IMR-90 (cell line): ENCODE measurements around the gene TPM4. TPM values are rescaled to one million over a fixed set of nuclear protein-coding genes. Genes with fewer than 3 reads are reported as not detected.

Experiments
- ATAC-seq: fragments of 200-7000 bp; cut with Tn5 transposase; 2 replicates; pipeline ENCODE4 v1.9.1; 2020; ENCODE audit warnings: low read depth, mild to moderate bottlenecking, moderate library complexity
- BruUV-seq: library from RNA; stranded (reverse); fragments of 400-500 nt; replicated peaks from 2 replicates; lab custom pipeline; 2021; lab: Mats Ljungman, UMichigan
- CTCF ChIA-PET: fragments of 300-600 bp; formaldehyde crosslinking; extraction: SDS; loops from one replicate; lab custom pipeline; 2021; ENCODE audit warnings: antibody characterized with exemption; lab: Yijun Ruan, JAX
- POLR2A ChIA-PET: fragments of 300-600 bp; sonication (Branson Sonifier 250); formaldehyde crosslinking; loops from one replicate; lab custom pipeline; 2022; ENCODE audit warnings: antibody characterized with exemption; ENCODE audit not compliant: unreplicated experiment; lab: Charles Lee
- DNase-seq: peaks from one replicate; pipeline ENCODE4 v3.0.0; 2013
- H2AFZ ChIP-seq: replicated peaks from 2 replicates; pipeline ENCODE3; 2013; ENCODE audit warnings: low read length, mild to moderate bottlenecking; ENCODE audit not compliant: poor library complexity
- H2AK5ac ChIP-seq: 2 replicates; pipeline ENCODE4 v1.6.1; 2013; ENCODE audit warnings: low read depth, low read length, inconsistent platforms
- H2AK9ac ChIP-seq: replicated peaks from 2 replicates; pipeline ENCODE3; 2013; ENCODE audit warnings: mild to moderate bottlenecking, low read depth, low read length, moderate library complexity; ENCODE audit not compliant: poor library complexity
- H2BK120ac ChIP-seq: 2 replicates; pipeline ENCODE4 v1.6.1; 2013; ENCODE audit warnings: low read depth, low read length, inconsistent platforms
- H2BK15ac ChIP-seq: 3 replicates; pipeline ENCODE4 v1.6.1; 2013; ENCODE audit warnings: low read depth, low read length, inconsistent platforms
- H2BK20ac ChIP-seq: 2 replicates; pipeline ENCODE4 v1.6.1; 2013; ENCODE audit warnings: low read depth, mild to moderate bottlenecking, inconsistent platforms, low read length, moderate library complexity
- H2BK5ac ChIP-seq: 2 replicates; pipeline ENCODE4 v1.6.1; 2013; ENCODE audit warnings: mild to moderate bottlenecking, low read depth, low read length, inconsistent platforms; ENCODE audit not compliant: poor library complexity, severe bottlenecking
- H3K14ac ChIP-seq: replicated peaks from 2 replicates; pipeline ENCODE4 v1.6.1; 2013; ENCODE audit warnings: low read depth, low read length, inconsistent platforms
- H3K18ac ChIP-seq: 2 replicates; pipeline ENCODE4 v1.6.1; 2013; ENCODE audit warnings: low read depth, low read length, control low read depth
- H3K23ac ChIP-seq: 2 replicates; pipeline ENCODE4 v1.6.1; 2013; ENCODE audit warnings: low read depth, low read length, inconsistent platforms
- H3K27ac ChIP-seq: 2 replicates; pipeline ENCODE4 v1.5.1; 2013; ENCODE audit warnings: mild to moderate bottlenecking, control low read depth, low read length; ENCODE audit not compliant: insufficient read depth
- H3K27me3 ChIP-seq: 2 replicates; pipeline ENCODE4 v1.6.1; 2013; ENCODE audit warnings: low read length; ENCODE audit not compliant: control insufficient read depth, insufficient read depth
- H3K36me3 ChIP-seq: 2 replicates; pipeline ENCODE4 v1.6.1; 2013; ENCODE audit warnings: low read length, mixed read lengths; ENCODE audit not compliant: control insufficient read depth, insufficient read depth
- H3K4ac ChIP-seq: 2 replicates; pipeline ENCODE4 v1.6.1; 2013; ENCODE audit warnings: low read depth, low read length, inconsistent platforms
- H3K4me1 ChIP-seq: 2 replicates; pipeline ENCODE4 v1.6.1; 2013; ENCODE audit warnings: low read length, mixed read lengths; ENCODE audit not compliant: control insufficient read depth, insufficient read depth
- H3K4me2 ChIP-seq: 2 replicates; pipeline ENCODE4 v1.6.1; 2013; ENCODE audit warnings: low read depth, mild to moderate bottlenecking, control low read depth, low read length, moderate library complexity
- H3K4me3 ChIP-seq: 2 replicates; pipeline ENCODE4 v1.5.1; 2013; ENCODE audit warnings: low read depth, mild to moderate bottlenecking, control low read depth, low read length, moderate library complexity; ENCODE audit not compliant: insufficient read depth
- H3K56ac ChIP-seq: 2 replicates; pipeline ENCODE4 v1.6.1; 2013; ENCODE audit warnings: low read length, inconsistent platforms; ENCODE audit not compliant: insufficient read depth; ENCODE audit errors: extremely low read depth
- H3K79me1 ChIP-seq, 2 experiments: 2 replicates each; pipeline ENCODE4 v1.6.1; 2013; ENCODE audit warnings: low read length in 2 of 2, inconsistent platforms in 1 of 2, low read depth in 1 of 2
- H3K9ac ChIP-seq: 2 replicates; pipeline ENCODE4 v1.6.1; 2013; ENCODE audit warnings: low read depth, low read length, control low read depth
- H3K9me1 ChIP-seq: 2 replicates; pipeline ENCODE4 v1.6.1; 2013; ENCODE audit warnings: low read length, inconsistent platforms; ENCODE audit not compliant: insufficient read depth
- H3K9me3 ChIP-seq: 2 replicates; pipeline ENCODE4 v1.6.1; 2013; ENCODE audit warnings: low read length; ENCODE audit not compliant: control insufficient read depth, insufficient read depth
- H4K20me1 ChIP-seq: 2 replicates; pipeline ENCODE4 v1.6.1; 2013; ENCODE audit warnings: low read length, inconsistent platforms; ENCODE audit not compliant: insufficient read depth
- H4K5ac ChIP-seq: 2 replicates; pipeline ENCODE4 v1.6.1; 2013; ENCODE audit warnings: mild to moderate bottlenecking, low read depth, low read length, control low read depth
- H4K8ac ChIP-seq, 2 experiments: 2 replicates each; pipeline ENCODE4 v1.6.1; 2013; ENCODE audit warnings: low read depth in 2 of 2, low read length in 2 of 2, control low read depth in 1 of 2, inconsistent platforms in 1 of 2
- H4K91ac ChIP-seq: 2 replicates; pipeline ENCODE4 v1.6.1; 2013; ENCODE audit warnings: low read depth, low read length, inconsistent platforms; ENCODE audit not compliant: insufficient read depth
- BHLHE40 ChIP-seq: fragments of 150-350 bp; IDR thresholded peaks from 2 replicates; pipeline ENCODE4 v1.6.1; 2016; ENCODE audit warnings: mild to moderate bottlenecking, low read depth, low read length
- CTCF ChIP-seq: conservative IDR thresholded peaks from 2 replicates; pipeline ENCODE4 v1.5.1; 2012; ENCODE audit warnings: mild to moderate bottlenecking, low read depth, low read length, improper control_type of control experiment
- ELK1 ChIP-seq: fragments of 150-350 bp; IDR thresholded peaks from 2 replicates; pipeline ENCODE4 v1.6.1; 2016; ENCODE audit warnings: low read depth, mild to moderate bottlenecking, low read length, moderate library complexity, borderline replicate concordance
- FOS ChIP-seq: fragments of 150-350 bp; IDR thresholded peaks from 2 replicates; pipeline ENCODE4 v1.6.1; 2016; ENCODE audit warnings: low read depth, low read length
- MAFK ChIP-seq: IDR thresholded peaks from 2 replicates; pipeline ENCODE4 v1.6.1; 2012; ENCODE audit warnings: low read depth, low read length, improper control_type of control experiment
- MAZ ChIP-seq: IDR thresholded peaks from 2 replicates; pipeline ENCODE4 v1.6.1; 2012; ENCODE audit warnings: low read depth, mild to moderate bottlenecking, low read length, improper control_type of control experiment, moderate library complexity, borderline replicate concordance
- MXI1 ChIP-seq: IDR thresholded peaks from 2 replicates; pipeline ENCODE4 v1.6.1; 2012; ENCODE audit warnings: low read depth, mild to moderate bottlenecking, low read length, moderate library complexity, borderline replicate concordance
- RCOR1 ChIP-seq: IDR thresholded peaks from 2 replicates; pipeline ENCODE4 v1.6.1; 2012; ENCODE audit warnings: mild to moderate bottlenecking, low read length, improper control_type of control experiment; ENCODE audit not compliant: insufficient replicate concordance
- SMC3 ChIP-seq: fragments of 150-350 bp; IDR thresholded peaks from 2 replicates; pipeline ENCODE4 v1.6.1; 2016; ENCODE audit warnings: low read depth, mild to moderate bottlenecking, antibody characterized with exemption, low read length, moderate library complexity
- WGBS, 2 experiments: methylation state at CpG; one replicate each; pipeline versions ENCODE4 v1.1.5 to v1.1.7; 2013; ENCODE audit warnings: missing lambda C conversion rate in 2 of 2; ENCODE audit not compliant: insufficient read length in 1 of 2; ENCODE audit errors: extremely low coverage in 2 of 2; 5-methylcytosine and 5-hydroxymethylcytosine counted together
- dilution Hi-C: fragments of 300-500 bp; cut with HindIII; formaldehyde crosslinking; loops from one replicate; pipeline ENCODE4 v1.14.3; 2018; ENCODE audit warnings: low sequenced_read_pairs; ENCODE audit not compliant: unreplicated experiment
- in situ Hi-C: fragments of 300-500 bp; cut with MboI; formaldehyde crosslinking; loops from 3 replicates; pipeline ENCODE4 v1.14.3; 2019; ENCODE audit warnings: low sequenced_read_pairs, inconsistent platforms, mixed read lengths
- intact Hi-C: fragments of 100-400 bp; cut with micrococcal nuclease; formaldehyde crosslinking; loops from 2 replicates; pipeline ENCODE4 v1.10.0; 2022
- polyA plus RNA-seq, 3 experiments: library from polyadenylated mRNA; depleted of rRNA; stranded (reverse); fragments of >200 nt; gene quantifications; 2 replicates each; pipeline ENCODE4 v1.2.3, GENCODE V29; 2012; ENCODE audit warnings: low replicate concordance in 1 of 3
- total RNA-seq: library from RNA; depleted of rRNA; stranded (reverse); fragments of >200 nt; gene quantifications from 2 replicates; pipeline ENCODE4 v1.2.3, GENCODE V29; 2012

The TPM4 gene
- total and polyA plus RNA-seq, 2 of the 4 experiments (the other 2 are of a cell fraction), result 1,075 to 1,160 TPM

GRCh38 chr19:16060294-16060693, 16.0 kb upstream of the TPM4 start:
- Histone ChIP-seq H2BK120ac (no peak overlapping the region), H3K4me2 (no peak overlapping the region), H3K18ac (no peak overlapping the region), H3K36me3 (no peaks in the 10 kb centered on the region), H3K4ac (no peak overlapping the region), H3K14ac (no peak overlapping the region), H2AK9ac (no peak overlapping the region), H3K4me3 (no peak overlapping the region), H3K9ac (no peak overlapping the region), H4K20me1 (no peaks in the 10 kb centered on the region), H2BK20ac (no peak overlapping the region), H2BK5ac (no peak overlapping the region), H2AK5ac (no peak overlapping the region), H4K91ac (no peak overlapping the region), H3K9me3 (peaks cover 10% of the 10 kb centered on the region), H3K23ac (no peak overlapping the region), H3K27me3 (no peaks in the 10 kb centered on the region; the same call in 1 of the 2 replicates), H3K4me1 (peaks cover 8% of the 10 kb centered on the region; the same call in 1 of the 2 replicates), H2BK15ac (no peak overlapping the region), H4K5ac (no peak overlapping the region), H2AFZ (no peak overlapping the region), H3K27ac (no peak overlapping the region), H4K8ac (no peak overlapping the region), H3K9me1 (peaks cover 14% of the 10 kb centered on the region), H3K79me1 (peaks cover 0 to 10% of the 10 kb centered on the region in 2 experiments; a peak in 2 of 4 replicates), H3K56ac (no peak overlapping the region)
- no peak for TF ChIP-seq MAZ
- no peak for TF ChIP-seq BHLHE40
- no peak for TF ChIP-seq ELK1
- no peak for TF ChIP-seq CTCF
- no peak for TF ChIP-seq RCOR1
- no peak for TF ChIP-seq FOS
- TF ChIP-seq MXI1, result no peak
- no peak for TF ChIP-seq SMC3
- no peak for TF ChIP-seq MAFK
- ATAC-seq (no peak), DNase-seq (no peak)
- in situ Hi-C loops, result no loop called here
- WGBS, 2 experiments, result no CpG with 5 or more reads among the region's 2 CpGs
- ChIA-PET CTCF (no interaction called here), POLR2A (interaction anchor here (0.6 kb wide), 1 partner anchor 681 kb away, joined by 3 read pairs; no protein-coding TSS in a partner anchor)
- dilution Hi-C loops, result no loop called here
- intact Hi-C loops, result no loop called here
- BruUV-seq, result no TSS peak
